Brain pericyte (primary cell): ENCODE data around the gene DDB1.

Experiments used
- DNase-seq: peaks from one replicate; pipeline ENCODE4 v3.0.0-alpha.2; 2012; ENCODE audit warnings: low read depth, low spot score

DDB1 gene

DNA sequence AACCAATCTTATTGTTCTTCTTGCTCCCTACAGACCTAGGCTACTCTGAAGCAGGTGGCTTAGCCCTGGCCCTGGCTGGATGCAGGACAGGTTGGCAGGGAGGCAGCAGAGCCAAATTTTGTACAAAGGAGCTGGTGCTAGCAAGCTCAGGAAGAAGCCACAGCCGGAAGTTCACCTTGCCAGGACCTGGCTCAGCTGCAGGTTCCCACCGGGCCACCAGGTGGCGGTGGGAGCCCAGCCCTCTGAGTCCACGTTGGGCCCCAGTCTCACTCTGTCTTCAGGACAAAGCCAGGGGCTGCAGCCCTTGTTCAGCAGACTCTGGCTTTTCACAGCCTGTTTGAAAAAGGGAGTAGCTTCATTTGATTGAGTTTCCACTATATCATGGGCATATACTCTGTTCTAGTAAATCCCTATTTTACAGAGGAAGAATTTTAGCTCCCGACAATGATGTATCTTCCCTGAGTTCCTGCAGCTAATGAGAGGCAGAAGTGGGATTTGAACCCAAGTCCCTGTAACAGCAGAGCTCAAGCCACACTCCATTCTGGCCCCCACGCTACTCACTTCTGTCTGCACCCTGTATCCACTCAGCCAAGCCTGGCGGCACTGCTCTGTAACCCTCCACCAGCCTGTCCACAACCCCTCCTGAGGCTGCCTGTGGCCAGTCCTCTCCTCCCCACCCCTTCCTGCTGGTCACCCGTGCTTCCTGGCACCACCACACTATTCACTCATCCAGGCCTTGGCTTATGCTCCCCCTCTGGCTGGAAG lies 3.4 kb upstream of the DDB1 start:
- DNase-seq, result no peak

DNA sequence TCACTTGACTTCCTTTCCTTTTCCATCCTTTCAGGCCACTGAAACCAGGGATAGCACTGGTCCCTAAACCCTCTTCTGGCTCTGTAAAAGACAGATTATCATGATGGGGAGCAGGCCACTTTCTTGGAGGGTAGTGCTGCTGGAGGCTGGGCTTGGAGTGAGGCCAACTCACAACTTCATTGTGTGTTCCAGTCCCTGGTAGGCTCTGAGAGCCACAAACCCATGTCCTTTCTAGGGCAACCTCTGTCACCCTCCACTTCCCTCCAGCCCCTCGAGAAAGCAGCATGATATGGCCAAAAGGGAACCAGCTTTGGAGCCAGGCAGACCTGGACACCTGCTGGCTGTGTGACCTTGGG lies 2.4 kb upstream of the DDB1 start:
- no peak for DNase-seq

DNA sequence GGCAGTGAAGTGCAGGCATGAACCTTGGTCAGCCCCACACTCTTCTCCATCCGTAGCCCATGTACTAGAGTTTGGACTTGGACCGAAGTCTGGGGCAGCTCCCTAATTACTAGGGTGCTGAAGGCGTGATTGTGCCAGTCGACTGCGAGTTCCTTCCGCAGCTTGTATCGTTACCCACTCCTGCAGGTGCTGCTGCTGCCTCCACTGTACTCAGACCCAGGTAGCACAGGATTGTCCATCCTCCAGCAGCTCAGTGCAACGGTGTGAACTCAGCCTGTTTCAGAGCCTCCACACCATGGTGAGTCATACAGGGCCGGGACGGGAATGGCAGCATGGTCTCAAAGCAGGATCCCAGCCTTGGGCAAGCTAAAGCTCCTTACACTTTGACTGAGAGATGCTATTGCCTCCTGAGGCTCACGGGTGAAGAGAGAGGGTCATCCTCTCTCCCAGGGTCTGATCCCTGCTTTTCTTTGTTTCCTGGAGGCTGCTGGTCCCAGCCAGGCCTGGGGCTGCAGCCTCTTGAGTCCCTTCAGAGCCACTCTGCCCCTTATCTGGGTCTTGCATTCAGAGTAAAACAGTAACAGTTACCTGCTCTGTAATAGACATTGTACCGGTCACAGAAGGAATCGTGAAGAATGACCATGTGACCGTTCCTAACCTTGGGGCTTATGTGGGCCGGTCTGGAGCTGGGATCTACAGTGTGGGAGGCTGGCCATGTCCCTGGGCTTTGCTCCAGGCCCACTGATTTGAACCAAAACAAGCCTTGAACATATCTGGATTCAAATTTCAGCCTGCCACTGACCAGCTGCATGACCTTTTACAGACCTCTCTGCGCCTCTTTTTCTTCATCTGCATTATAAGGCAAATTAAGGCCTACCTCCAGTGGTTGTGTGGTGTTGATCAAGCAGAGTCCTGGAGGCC lies 1.8 kb upstream of the DDB1 start:
- DNase-seq, result no peak

DNA sequence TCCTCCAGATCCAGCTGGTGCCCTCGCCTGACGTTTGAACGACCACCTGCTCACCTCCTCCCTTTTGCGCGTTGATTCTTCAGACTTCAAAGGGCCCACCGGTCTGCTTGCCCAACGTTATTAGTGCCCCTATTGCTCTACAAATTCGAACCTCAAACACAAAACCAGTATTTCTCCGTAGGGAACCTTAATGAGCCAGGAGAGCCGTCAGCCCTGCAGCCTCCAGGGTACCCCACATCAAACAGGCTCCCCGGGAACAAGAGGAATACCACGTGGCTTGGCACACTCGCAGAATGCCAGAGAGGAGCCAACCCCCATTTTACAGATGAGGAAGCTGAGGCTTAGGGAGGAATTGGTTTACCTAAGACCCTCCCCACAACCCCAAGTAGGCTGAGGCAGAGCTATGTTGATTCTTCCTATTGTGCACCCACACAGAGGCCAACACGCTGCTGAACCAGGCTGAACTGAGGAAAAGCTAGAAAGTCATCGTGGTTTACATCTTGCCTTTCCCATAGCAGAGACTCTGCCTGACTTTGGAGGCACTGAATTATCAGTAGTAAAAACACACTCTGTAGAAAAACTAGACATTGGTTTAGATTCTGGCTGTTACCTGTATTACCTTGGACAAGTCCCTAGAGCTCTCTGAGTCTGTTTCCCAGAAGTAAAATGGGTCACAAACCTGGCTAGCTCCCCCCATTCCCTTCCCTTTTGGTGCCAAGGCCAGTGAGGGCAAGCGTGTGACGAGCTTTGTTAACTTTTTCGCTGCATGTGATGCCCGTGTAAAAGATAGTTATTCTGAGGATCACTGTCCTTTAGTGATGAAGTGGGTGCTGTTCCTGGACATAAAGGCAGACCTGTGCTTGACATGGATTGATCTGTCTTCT lies 887 bp upstream of the DDB1 start:
- no peak for DNase-seq

DNA sequence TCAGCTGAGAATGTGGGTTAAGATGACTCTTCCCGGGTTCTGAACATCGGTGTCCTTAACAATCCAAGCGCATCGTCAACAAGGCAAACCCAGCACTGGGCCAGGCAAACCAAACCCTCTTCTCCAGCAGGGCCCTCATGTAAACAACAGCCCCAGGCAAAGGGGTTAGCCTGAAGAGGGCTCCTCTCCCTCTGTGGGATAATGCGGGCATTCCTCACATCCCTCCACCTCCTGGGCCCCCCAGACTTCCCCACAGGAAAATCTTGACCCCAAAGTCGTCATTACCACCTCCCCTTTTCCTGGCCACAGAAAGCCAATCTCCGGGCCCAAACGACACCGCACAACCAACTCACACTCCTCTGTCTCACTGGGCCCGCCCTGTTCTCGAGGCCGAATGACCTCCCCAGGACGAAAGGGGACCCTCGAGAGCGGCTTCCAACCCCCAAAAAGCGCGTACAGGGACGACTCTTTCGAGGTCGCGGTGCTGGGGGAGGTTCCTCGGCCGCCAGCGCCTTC lies 566 bp downstream of the DDB1 start:
- DNase-seq, result no peak

DNA sequence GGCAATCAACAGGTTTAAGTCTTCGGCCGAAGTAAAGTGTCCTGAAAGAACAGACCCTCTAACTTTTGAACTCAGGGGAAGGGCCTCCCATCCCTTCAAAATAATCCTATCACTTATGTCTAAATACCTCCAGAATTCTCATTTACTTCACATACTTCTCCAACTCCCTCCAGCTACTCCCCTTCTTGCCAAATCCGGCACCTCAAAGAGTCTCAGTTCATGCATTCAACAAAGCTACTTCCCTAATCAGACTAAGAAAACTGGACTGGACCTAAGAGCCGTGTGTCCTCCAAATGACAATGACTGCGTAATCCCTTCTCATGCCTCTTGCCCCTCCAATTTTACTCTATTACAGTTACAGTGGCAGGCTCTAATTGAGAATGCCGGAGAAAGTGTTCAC lies 1.3 kb downstream of the DDB1 start:
- no peak for DNase-seq

DNA sequence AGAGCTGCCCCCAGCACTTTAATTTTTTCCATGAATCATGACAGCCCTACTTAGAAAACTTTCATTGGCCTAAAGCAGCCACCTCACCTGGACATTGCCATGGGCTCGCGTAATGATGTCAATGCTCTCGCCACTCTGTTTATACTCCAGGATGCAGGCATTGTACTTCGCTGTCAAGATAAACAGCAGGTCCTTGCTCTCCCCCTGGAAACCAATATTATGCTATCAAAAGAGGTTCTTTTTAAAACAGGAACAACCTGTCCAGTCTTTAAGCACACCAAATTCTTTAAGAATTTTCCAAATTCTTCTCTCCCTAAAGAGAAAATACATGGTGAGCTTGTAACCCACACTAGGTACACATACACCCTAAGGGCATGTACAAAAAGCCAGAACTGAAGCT lies 3.0 kb downstream of the DDB1 start:
- DNase-seq, result no peak

DNA sequence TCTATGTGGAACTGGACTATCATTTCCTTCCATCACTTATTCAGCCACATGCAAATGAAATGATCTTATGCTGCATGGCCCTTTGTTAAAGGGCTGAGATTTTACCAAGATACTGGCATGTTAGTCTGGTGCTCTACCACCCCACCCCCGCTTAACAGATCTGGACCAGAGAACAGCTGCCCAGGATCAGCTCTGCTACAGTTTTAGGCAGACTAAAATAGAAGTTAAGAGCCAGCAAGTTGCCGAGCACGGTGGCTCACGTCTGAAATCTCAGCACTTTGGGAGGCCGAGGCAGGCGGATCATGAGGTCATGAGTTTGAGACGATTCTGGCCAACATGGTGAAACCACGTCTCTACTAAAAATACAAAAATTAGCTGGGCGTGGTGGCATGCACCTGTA lies 4.6 kb downstream of the DDB1 start:
- no peak for DNase-seq

DNA sequence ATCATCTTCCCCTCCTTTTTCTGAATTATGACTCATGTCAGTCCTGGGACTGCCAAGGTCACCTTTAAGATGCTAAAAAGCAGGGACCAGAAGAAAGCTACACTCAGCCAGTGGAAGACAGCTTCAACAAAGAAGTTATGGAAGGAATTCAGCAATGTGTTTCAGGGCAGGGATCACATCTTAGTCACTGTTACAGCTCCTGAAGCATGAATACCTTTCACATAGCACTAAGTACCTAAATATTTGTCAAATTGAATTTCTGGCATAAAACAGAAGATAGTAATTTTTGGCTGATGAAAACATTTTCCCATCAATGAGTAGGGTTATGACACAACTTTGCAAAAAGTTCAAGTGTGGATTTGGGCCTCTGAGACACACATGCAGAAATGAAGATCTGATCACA lies 5.2 kb downstream of the DDB1 start:
- DNase-seq, result no peak

DNA sequence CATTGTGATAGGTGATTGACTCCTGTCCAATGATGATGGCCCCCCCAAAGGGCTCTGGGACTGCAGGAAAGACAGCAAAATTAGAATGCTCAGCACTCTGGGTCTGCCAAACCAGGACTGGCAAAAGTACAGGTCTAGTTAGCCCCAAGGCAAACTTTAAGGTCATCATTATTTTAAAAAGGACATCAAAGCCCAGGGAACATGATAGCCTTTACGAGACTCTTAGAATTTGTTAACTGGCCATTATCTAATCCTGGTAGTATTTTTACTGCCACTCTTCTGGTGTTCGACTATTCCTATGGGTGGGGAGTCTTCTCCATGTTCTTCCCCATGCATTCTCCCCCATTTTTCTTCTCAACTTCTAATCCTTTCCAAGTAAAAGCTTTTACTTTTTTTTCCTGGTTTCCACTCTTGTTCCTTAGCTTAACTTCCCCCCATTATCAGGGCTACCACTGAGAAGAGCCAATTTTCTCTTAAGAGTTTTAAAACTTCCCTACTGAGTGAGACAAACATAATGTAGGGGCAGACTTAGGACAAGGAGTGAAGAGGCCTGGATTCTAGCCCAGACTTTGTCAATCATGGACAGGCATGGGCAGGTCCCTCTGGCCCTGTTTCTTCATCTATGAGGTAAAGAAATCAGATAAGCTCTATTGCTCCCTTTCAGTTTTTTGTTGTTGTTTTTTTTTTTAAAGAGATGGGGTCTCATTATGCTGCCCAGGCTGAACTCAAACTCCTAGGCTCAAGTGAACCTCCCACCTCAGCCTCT lies 7.1 kb downstream of the DDB1 start:
- no peak for DNase-seq

DNA sequence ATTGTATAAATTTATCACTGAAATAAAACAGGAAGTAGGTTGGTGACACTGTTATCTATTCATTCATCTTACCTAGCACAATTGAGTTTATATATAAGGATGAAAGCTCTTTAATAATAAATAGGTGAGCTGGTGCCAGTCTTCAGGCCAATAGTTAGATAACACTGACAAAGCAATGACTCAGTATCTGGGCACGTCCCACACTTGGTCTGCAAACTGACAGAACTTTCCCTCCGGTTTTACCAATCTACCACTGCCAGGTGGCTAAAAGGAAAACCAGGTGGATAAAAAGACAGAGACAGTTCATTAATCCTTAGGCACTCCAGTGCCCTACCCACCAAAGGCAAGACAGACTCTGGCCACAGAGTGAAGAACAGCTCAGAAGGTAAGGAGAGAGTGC lies 17.6 kb downstream of the DDB1 start:
- DNase-seq, result no peak

DNA sequence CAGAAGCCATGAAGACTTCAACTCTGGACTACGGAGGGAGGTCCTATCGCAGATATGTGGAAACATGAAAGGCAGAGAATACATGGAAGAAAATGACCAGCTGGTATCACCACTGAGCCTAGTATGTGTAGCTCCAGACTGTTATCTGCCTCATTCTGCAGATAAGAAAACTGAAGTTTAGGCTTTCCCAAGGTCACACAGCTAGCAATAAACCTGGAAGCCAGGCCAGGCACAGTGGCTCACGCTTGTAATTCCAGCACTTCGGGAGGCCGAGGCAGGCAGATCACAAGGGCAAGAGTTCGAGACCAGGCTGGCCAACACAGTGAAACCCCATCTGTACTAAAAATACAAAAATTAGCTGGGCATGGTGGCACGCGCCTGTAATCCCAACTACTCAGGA lies 22.2 kb downstream of the DDB1 start:
- DNase-seq, result no peak

DNA sequence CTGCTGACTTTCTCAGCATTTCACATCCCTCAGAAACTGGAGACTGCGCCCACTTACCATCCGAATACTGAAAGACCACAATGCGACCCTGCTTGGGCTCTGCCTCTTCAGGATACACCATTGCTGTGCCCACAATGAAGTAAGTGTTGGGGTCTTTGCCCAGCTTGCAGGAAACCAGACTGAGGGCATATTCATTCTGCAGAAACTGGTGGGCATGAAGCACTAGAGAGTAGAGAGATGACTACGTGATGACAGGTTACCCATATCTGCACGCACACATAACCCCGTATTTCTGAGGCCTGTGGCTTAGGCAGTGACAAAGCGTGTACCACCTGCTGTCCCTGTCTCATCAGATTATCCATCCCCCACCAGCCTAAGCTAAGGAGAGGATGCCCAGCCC lies 23.2 kb downstream of the DDB1 start:
- no peak for DNase-seq

DNA sequence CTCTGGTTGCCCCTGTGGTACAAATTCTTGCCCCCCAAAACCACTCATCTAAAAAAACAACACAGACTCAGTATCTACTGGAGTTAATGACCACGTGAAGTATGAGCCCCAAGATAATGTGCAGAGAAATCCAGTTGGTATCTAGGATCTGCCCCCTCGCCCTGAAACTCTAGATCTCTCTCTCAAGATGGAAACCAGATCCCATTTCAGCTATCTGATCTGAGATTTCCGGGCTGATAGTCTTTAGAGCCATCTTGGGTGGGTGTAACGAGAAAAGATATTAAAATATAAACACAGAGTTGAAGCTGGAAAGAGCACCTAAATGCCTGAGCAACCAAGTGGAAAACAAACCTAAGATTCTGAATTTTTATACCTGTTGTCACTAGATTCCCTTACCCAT lies 23.8 kb downstream of the DDB1 start:
- DNase-seq, result no peak

DNA sequence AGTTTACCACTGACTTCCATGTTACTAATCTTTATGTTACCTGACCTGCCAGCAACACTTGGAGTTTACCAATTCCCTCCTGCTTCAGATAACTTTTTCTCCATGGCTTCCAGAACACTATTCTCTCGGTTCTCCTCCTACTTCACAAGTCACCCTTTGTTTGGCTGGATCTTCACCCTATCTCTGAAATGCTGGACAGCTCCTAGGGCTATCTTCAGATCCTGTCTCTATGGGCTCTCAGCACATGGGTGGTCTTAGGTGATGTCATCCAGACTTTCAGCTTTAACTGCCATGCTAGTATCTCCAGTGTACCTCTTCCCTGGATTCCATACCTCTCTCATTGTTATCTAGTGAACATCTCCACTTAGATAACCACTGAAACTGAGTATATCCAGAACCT lies 25.6 kb downstream of the DDB1 start:
- DNase-seq, result no peak

DNA sequence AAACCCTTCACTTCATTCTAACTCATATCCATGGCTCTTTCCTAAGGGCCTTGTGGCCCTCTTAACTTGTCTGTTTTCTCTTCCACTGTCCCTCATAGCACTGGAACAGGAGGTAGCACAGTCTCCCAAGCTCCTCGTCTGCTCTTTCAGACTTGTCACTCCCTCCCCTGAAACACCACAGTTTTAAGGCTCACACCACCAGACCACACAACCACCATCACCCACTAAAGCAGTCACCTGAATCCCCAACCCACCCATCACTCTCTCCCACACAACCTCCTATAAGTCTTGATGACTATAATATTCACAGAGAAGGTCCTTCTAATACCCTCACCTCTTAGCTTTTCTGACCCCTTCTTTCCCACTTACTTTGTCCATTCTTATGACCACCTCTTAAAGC lies 26.7 kb downstream of the DDB1 start:
- DNase-seq, result no peak

DNA sequence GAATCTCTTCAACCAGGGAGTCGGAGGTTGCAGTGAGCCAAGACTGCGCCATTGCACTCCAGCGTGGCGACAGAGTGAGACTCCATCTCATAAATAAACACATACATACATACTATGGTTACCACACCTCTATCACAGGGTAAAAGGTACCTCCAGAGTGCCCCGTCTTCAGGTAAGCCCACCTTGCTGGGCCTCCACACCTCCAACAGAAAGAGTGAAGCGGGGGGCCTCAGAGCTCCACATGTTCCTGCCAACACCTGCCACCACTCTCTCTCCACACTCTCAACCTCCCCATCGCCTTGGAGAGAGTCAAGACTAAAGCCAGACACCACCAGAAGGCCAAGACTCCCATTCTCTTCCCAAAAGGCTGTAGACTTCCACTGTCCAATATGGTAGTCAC lies 27.5 kb downstream of the DDB1 start:
- no peak for DNase-seq

DNA sequence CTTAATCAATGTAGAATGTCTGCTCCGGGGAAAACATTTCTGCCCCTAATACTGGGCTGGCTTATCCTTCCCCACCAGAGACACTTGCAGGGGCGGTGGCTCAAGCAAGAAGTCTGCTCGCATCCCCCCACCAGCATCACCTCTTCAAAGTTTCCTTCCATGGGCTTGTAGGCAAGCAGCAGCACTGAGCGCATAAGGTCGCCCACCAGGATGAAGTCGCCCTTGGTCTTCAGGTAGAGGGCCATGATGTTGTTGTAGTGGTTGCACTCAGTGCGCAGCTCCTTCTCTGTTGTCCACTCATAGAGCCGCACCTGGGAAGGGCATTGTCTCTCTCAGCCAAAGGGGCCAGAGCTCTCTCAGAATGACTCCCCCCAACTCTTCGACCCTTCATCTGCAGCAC lies 29.2 kb downstream of the DDB1 start:
- DNase-seq, result no peak

DNA sequence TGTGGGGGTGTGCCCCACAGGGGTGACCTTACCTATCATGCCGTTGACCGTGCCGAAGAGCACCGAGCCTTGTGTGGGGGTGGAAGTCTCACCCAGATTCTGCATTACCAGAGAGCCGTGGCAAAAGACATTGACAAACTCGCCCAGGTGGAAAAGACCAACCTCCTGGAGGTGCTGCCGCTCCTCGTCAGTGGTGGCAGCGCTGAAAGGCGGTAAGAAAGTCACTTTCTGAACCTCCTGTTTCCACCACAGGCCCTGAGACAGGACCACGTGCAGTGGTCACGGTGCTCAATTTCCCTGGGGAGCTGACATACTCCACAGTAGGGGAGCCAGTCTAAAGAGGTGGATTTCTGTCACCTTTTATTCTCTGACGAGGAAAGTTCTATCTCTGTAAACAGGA lies 30.4 kb downstream of the DDB1 start:
- DNase-seq, result no peak

DNA sequence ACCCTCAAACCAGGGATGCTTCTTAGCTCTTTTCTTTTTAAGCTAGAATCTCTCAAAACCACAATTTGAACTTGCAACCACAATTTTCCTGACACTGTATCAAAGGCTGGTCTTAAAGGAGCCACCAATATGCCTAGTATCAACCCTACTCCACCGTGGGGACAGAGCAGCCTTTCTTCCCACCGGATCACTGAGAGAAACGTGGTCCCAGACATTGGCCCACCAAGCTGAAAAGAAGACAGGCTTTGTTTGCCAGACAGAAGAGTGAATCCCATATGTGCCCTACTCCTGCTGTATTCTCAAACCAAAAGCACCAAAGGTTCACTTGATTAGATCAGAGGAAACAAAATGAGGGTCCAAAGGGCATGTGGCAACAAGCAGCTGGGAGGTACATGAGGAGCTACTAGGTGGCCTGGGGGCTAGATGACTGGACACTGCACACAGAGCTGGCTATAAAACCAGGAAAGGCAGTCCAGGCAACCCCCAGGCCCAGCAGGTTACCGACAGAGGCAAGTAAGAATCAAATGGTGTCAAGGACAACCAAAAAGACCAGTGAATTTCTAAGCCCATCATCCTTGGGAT lies 34.2 kb downstream of the DDB1 start:
- DNase-seq, result no peak

DNA sequence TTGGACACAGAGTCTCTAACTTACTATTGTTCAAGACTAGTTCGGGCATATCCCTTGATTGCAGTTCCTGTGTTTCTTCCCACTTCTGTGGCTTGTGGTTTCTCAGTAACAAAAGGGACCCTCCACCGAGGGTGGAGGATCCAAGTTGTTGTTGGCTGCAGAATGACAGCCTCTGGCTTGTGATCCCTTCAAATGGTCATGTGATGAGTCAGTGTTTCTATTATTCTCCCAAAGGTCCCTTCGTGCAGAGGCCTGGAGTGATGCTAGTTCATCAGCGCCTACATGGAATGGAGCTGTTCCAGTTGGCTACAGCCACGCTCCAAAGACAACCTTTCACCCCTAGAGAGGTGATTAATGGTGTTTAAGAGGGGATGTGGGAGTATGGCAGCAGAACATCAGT lies 35.2 kb downstream of the DDB1 start:
- DNase-seq, result peak; percentile 79
